ENCODE data around the gene ECHS1.

DNA sequence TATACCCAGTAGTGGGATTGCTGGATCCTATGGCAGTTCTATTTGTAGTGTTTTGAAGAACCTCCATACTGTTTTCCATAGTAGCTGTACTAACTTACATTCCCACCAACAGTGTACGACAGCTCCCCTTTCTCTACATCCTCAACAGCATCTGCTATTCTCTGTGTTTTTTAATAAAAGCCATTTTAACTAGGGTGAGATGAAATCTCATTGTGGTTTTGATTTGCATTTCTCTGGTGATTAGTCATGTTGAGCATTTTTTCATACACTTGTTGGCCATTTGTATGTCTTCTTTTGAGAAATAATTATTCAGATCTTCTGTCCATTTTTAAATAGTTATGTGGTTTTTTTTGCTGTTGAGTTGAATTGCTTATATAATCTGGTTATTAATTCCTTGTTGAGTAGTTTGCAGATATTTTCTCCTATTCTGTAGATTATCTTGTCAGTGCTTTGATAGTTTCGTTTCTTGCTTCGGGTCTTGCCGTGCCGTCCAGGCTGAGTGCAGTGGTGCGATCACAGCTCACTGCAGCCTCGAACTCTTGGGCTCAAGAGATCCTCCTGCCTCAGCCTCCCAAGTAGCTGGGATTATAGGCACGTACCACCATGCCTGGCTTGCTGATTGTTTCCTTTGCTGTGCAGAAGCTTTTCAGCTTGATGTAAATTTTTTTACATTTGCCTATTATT lies 32.8 kb upstream of the ECHS1 start:
- TF ChIP-seq POLR2AphosphoS2 (conservative IDR thresholded peaks at IDR 0.05; ENCODE audit: low read length): no peak
- TF ChIP-seq POLR2A (IDR thresholded peaks at IDR 0.05; ENCODE audit: low read length): no peak
- no peak for TF ChIP-seq HOXA7 (CRISPR knock-in tag; IDR thresholded peaks at IDR 0.05)
- TF ChIP-seq, protein P1, sequence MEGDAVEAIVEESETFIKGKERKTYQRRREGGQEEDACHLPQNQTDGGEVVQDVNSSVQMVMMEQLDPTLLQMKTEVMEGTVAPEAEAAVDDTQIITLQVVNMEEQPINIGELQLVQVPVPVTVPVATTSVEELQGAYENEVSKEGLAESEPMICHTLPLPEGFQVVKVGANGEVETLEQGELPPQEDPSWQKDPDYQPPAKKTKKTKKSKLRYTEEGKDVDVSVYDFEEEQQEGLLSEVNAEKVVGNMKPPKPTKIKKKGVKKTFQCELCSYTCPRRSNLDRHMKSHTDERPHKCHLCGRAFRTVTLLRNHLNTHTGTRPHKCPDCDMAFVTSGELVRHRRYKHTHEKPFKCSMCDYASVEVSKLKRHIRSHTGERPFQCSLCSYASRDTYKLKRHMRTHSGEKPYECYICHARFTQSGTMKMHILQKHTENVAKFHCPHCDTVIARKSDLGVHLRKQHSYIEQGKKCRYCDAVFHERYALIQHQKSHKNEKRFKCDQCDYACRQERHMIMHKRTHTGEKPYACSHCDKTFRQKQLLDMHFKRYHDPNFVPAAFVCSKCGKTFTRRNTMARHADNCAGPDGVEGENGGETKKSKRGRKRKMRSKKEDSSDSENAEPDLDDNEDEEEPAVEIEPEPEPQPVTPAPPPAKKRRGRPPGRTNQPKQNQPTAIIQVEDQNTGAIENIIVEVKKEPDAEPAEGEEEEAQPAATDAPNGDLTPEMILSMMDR (IDR thresholded peaks at IDR 0.05): no peak
- no peak for TF ChIP-seq CEBPB (IDR thresholded peaks at IDR 0.05)
